Liver (tissue), 9 donors: ENCODE data around the gene DLX6. TPM values are rescaled to one million over a fixed set of nuclear protein-coding genes. Genes with fewer than 3 reads are reported as not detected.

Source experiments
- DNase-seq: peaks from one replicate; pipeline ENCODE4 v3.0.0-alpha.2; 2017; ENCODE audit warnings: low spot score
- H3K27ac ChIP-seq, 2 donors: one replicate each; pipeline ENCODE4 v1.7.0; 2013; ENCODE audit warnings: inconsistent platforms in 2 of 2, low read length in 2 of 2, control low read depth in 1 of 2, low read depth in 1 of 2, mild to moderate bottlenecking in 1 of 2
- H3K27me3 ChIP-seq, 4 donors: one replicate each; pipeline versions ENCODE4 v1.6.1 to v1.7.0; 2013; ENCODE audit warnings: low read length in 3 of 4, inconsistent platforms in 1 of 4, mild to moderate bottlenecking in 1 of 4, moderate library complexity in 1 of 4; ENCODE audit not compliant: control insufficient read depth in 4 of 4, insufficient read depth in 4 of 4
- H3K36me3 ChIP-seq, 4 donors: one replicate each; pipeline versions ENCODE4 v1.6.1 to v1.7.0; 2013; ENCODE audit warnings: low read length in 3 of 4, mild to moderate bottlenecking in 3 of 4, low read depth in 1 of 4, moderate library complexity in 1 of 4; ENCODE audit not compliant: control insufficient read depth in 4 of 4, insufficient read depth in 3 of 4
- H3K4me1 ChIP-seq, 4 donors: one replicate each; pipeline versions ENCODE4 v1.6.1 to v1.7.0; 2013; ENCODE audit warnings: low read length in 3 of 4, mild to moderate bottlenecking in 3 of 4, moderate library complexity in 1 of 4; ENCODE audit not compliant: control insufficient read depth in 4 of 4, insufficient read depth in 4 of 4
- H3K4me3 ChIP-seq, 3 donors: one replicate each; pipeline versions ENCODE4 v1.6.1 to v1.7.0; 2013; ENCODE audit warnings: low read length in 3 of 3, control low read depth in 1 of 3, low read depth in 1 of 3, mild to moderate bottlenecking in 1 of 3
- H3K9ac ChIP-seq, 2 donors: one replicate each; pipeline ENCODE4 v1.7.0; 2013; ENCODE audit warnings: low read length in 2 of 2, mild to moderate bottlenecking in 2 of 2, moderate library complexity in 2 of 2, control low read depth in 1 of 2, low read depth in 1 of 2
- H3K9me3 ChIP-seq, 4 donors: one replicate each; pipeline versions ENCODE4 v1.6.1 to v1.7.0; 2013; ENCODE audit warnings: low read length in 3 of 4; ENCODE audit not compliant: control insufficient read depth in 4 of 4
- ATF3 ChIP-seq: IDR thresholded peaks from 2 replicates; pipeline ENCODE4 v1.6.1; 2016; ENCODE audit warnings: antibody characterized with exemption
- CTCF ChIP-seq: fragments of 150-350 bp; IDR thresholded peaks from 2 replicates; pipeline ENCODE4 v1.5.1; 2017; ENCODE audit warnings: improper control_type of control experiment, low read depth, low read length; ENCODE audit not compliant: missing input control
- EGR1 ChIP-seq, 2 donors: IDR thresholded peaks; 2 replicates each; pipeline ENCODE4 v1.6.1; 2016 to 2018; ENCODE audit warnings: antibody characterized with exemption in 2 of 2, low read depth in 2 of 2
- FOXA1 ChIP-seq: IDR thresholded peaks from 2 replicates; pipeline ENCODE4 v1.6.1; 2016; ENCODE audit warnings: antibody characterized with exemption
- FOXA2 ChIP-seq: IDR thresholded peaks from 2 replicates; pipeline ENCODE4 v1.6.1; 2016; ENCODE audit warnings: antibody characterized with exemption
- GABPA ChIP-seq, 2 donors: IDR thresholded peaks in 1 of 2; conservative IDR thresholded peaks in 1 of 2; 2 replicates each; pipeline ENCODE4 v1.6.1; 2016; ENCODE audit warnings: antibody characterized with exemption in 2 of 2, mild to moderate bottlenecking in 1 of 2, moderate library complexity in 1 of 2
- HNF4A ChIP-seq, 2 donors: conservative IDR thresholded peaks; 2 replicates each; pipeline ENCODE4 v1.6.1; 2016; ENCODE audit warnings: antibody characterized with exemption in 2 of 2, mild to moderate bottlenecking in 2 of 2
- HNF4G ChIP-seq: IDR thresholded peaks from 2 replicates; pipeline ENCODE4 v1.6.1; 2016; ENCODE audit warnings: antibody characterized with exemption
- MAX ChIP-seq: IDR thresholded peaks from 2 replicates; pipeline ENCODE4 v1.6.1; 2016; ENCODE audit warnings: antibody characterized with exemption
- NR2F2 ChIP-seq: IDR thresholded peaks from 2 replicates; pipeline ENCODE4 v1.6.1; 2016; ENCODE audit warnings: antibody characterized with exemption
- RAD21 ChIP-seq, 2 donors: IDR thresholded peaks; 2 replicates each; pipeline ENCODE4 v1.6.1; 2016; ENCODE audit warnings: antibody characterized with exemption in 2 of 2, mild to moderate bottlenecking in 2 of 2
- REST ChIP-seq: IDR thresholded peaks from 2 replicates; pipeline ENCODE4 v1.6.1; 2016; ENCODE audit warnings: antibody characterized with exemption, mild to moderate bottlenecking
- RXRA ChIP-seq, 2 donors: IDR thresholded peaks; 2 replicates each; pipeline ENCODE4 v1.6.1; 2017 to 2018; ENCODE audit warnings: antibody characterized with exemption in 2 of 2, mild to moderate bottlenecking in 1 of 2
- SP1 ChIP-seq: IDR thresholded peaks from 2 replicates; pipeline ENCODE4 v1.6.1; 2018; ENCODE audit warnings: antibody characterized with exemption, mild to moderate bottlenecking
- YY1 ChIP-seq: IDR thresholded peaks from 2 replicates; pipeline ENCODE4 v1.6.1; 2016; ENCODE audit warnings: antibody characterized with exemption, mild to moderate bottlenecking
- WGBS: extraction: QIAGEN DNeasy Blood & Tissue Kit; methylation state at CpG from one replicate; pipeline ENCODE4 v1.1.7; 2013; 5-methylcytosine and 5-hydroxymethylcytosine counted together
- polyA plus RNA-seq, 2 donors: library from polyadenylated mRNA; stranded (reverse) in 1 of 2; unstranded in 1 of 2; fragments of 200-250 nt in 1 of 2; fragments of >200 nt in 1 of 2; fragmentation: Nextera tagmentation in 1 of 2; extraction: Ambion mirVana in 1 of 2; gene quantifications; one replicate each; pipeline versions ENCODE4 v1.2.1 to v1.2.3, GENCODE V29; 2013 to 2015
- total RNA-seq, 2 donors: library from RNA; depleted of rRNA; stranded (reverse); fragments of >200 nt; gene quantifications; one replicate each; pipeline ENCODE4 v1.2.3, GENCODE V29; 2014
- donor health status: healthy.
- donor health status: healthy.
- donor health status: healthy.
- donor health status: healthy.
- donor health status: healthy.

Gene DLX6
- total and polyA plus RNA-seq, 4 donors = not detected

- H3K9me3 ChIP-seq = no peaks in the 10 kb centered on the region
- no peaks in the 10 kb centered on the region for H3K4me1 ChIP-seq
- H3K27me3 ChIP-seq = no peaks in the 10 kb centered on the region
- 89% methylated on average over 2 of the region's 2 CpGs for WGBS
- DNase-seq = no peak
- no peak overlapping the region for H3K27ac ChIP-seq
- no peak overlapping the region for H3K4me3 ChIP-seq
- H3K36me3 ChIP-seq = no peaks in the 10 kb centered on the region
- H3K9ac ChIP-seq = no peak overlapping the region
- TF ChIP-seq SP1 (no peak), RAD21 (IDR thresholded peaks at IDR 0.05) (no peak), FOXA1 (no peak), GABPA (IDR thresholded peaks at IDR 0.05 in 1 of 2, conservative IDR thresholded peaks at IDR 0.05 in 1 of 2) (no peak), CTCF (no peak), ATF3 (no peak), MAX (no peak)
Measured at GRCh38 chr7:96979551-96980276, 25.6 kb upstream of the DLX6 start.

GRCh38 chr7:96982586-96982985 lies 22.8 kb upstream of the DLX6 start:
- no peaks in the 10 kb centered on the region for H3K4me1 ChIP-seq
- no peak for DNase-seq
- H3K9ac ChIP-seq = no peak overlapping the region
- H3K27me3 ChIP-seq = peaks cover 0 to 6% (median 0%) of the 10 kb centered on the region in 4 donors
- H3K9me3 ChIP-seq = no peaks in the 10 kb centered on the region
- no peak overlapping the region for H3K27ac ChIP-seq
- no peaks in the 10 kb centered on the region for H3K36me3 ChIP-seq
- TF ChIP-seq HNF4A (conservative IDR thresholded peaks at IDR 0.05) = no peak
- no peak for TF ChIP-seq FOXA2
- TF ChIP-seq YY1 = no peak
- TF ChIP-seq EGR1 (IDR thresholded peaks at IDR 0.05; ENCODE audit: low read depth in 2 of 2) = no peak
- no peak for TF ChIP-seq MAX
- TF ChIP-seq RAD21 (IDR thresholded peaks at IDR 0.05) = no peak
- TF ChIP-seq ATF3 = no peak
- TF ChIP-seq RXRA (IDR thresholded peaks at IDR 0.05) = no peak
- no peak for TF ChIP-seq SP1
- TF ChIP-seq HNF4G = no peak
- no peak for TF ChIP-seq CTCF
- no peak for TF ChIP-seq GABPA (IDR thresholded peaks at IDR 0.05 in 1 of 2, conservative IDR thresholded peaks at IDR 0.05 in 1 of 2)
- no peak for TF ChIP-seq REST
- TF ChIP-seq FOXA1 = no peak
- no peak for TF ChIP-seq NR2F2
- H3K4me3 ChIP-seq = no peak overlapping the region
- 98% methylated on average over 1 of the region's 1 CpG for WGBS
